HEK293 (cell line): Measurements from ENCODE around the gene SKOR1.

Source experiments
- GLI4 ChIP-seq: fragments of 450-650 bp; formaldehyde crosslinking; IDR thresholded peaks from 2 replicates; pipeline ENCODE4 v1.5.1; 2016; ENCODE audit warnings: missing biosample characterization, missing genetic modification characterization
- HIC1 ChIP-seq: fragments of 450-650 bp; formaldehyde crosslinking; IDR thresholded peaks from 2 replicates; pipeline ENCODE4 v1.5.1; 2016; ENCODE audit warnings: missing biosample characterization, missing genetic modification characterization
- INSM2 ChIP-seq: fragments of 450-650 bp; formaldehyde crosslinking; IDR thresholded peaks from 2 replicates; pipeline ENCODE4 v1.5.1; 2016; ENCODE audit warnings: missing biosample characterization, missing genetic modification characterization
- PATZ1 ChIP-seq: fragments of 450-650 bp; formaldehyde crosslinking; IDR thresholded peaks from 2 replicates; pipeline ENCODE4 v1.5.1; 2016; ENCODE audit warnings: missing biosample characterization, missing genetic modification characterization
- SCRT1 ChIP-seq: fragments of 450-650 bp; formaldehyde crosslinking; IDR thresholded peaks from 2 replicates; pipeline ENCODE4 v1.5.1; 2016; ENCODE audit warnings: missing biosample characterization, missing genetic modification characterization, borderline replicate concordance
- SP3 ChIP-seq: fragments of 450-650 bp; formaldehyde crosslinking; IDR thresholded peaks from 2 replicates; pipeline ENCODE4 v1.5.1; 2016; ENCODE audit warnings: missing biosample characterization, missing genetic modification characterization
- ZBTB17 ChIP-seq: fragments of 450-650 bp; formaldehyde crosslinking; IDR thresholded peaks from 2 replicates; pipeline ENCODE4 v1.5.1; 2016; ENCODE audit warnings: missing biosample characterization, missing genetic modification characterization
- ZBTB20 ChIP-seq: fragments of 450-650 bp; formaldehyde crosslinking; IDR thresholded peaks from 2 replicates; pipeline ENCODE4 v1.5.1; 2016; ENCODE audit warnings: missing biosample characterization, missing genetic modification characterization
- ZBTB21 ChIP-seq: fragments of 450-650 bp; formaldehyde crosslinking; IDR thresholded peaks from 2 replicates; pipeline ENCODE4 v1.5.1; 2017; ENCODE audit warnings: missing biosample characterization, missing genetic modification characterization
- ZBTB8A ChIP-seq: fragments of 450-650 bp; formaldehyde crosslinking; IDR thresholded peaks from 2 replicates; pipeline ENCODE4 v1.5.1; 2016; ENCODE audit warnings: missing biosample characterization, missing genetic modification characterization
- ZEB2 ChIP-seq: fragments of 450-650 bp; formaldehyde crosslinking; IDR thresholded peaks from 2 replicates; pipeline ENCODE4 v1.5.1; 2016; ENCODE audit warnings: missing biosample characterization, missing genetic modification characterization
- ZNF121 ChIP-seq: fragments of 450-650 bp; formaldehyde crosslinking; IDR thresholded peaks from 2 replicates; pipeline ENCODE4 v1.5.1; 2016; ENCODE audit warnings: missing biosample characterization, missing genetic modification characterization
- ZNF174 ChIP-seq: fragments of 450-650 bp; formaldehyde crosslinking; IDR thresholded peaks from 2 replicates; pipeline ENCODE4 v1.5.0; 2017; ENCODE audit warnings: missing biosample characterization, mild to moderate bottlenecking, missing genetic modification characterization
- ZNF202 ChIP-seq: fragments of 450-650 bp; formaldehyde crosslinking; IDR thresholded peaks from 2 replicates; pipeline ENCODE4 v1.5.1; 2016; ENCODE audit warnings: missing biosample characterization, missing genetic modification characterization, borderline replicate concordance
- ZNF292 ChIP-seq: fragments of 450-650 bp; formaldehyde crosslinking; IDR thresholded peaks from 2 replicates; pipeline ENCODE4 v1.5.1; 2016; ENCODE audit warnings: low read depth, missing biosample characterization, missing genetic modification characterization, borderline replicate concordance
- ZNF311 ChIP-seq: fragments of 450-650 bp; formaldehyde crosslinking; IDR thresholded peaks from 2 replicates; pipeline ENCODE4 v1.5.1; 2017; ENCODE audit warnings: missing biosample characterization, missing genetic modification characterization, borderline replicate concordance
- ZNF433 ChIP-seq: fragments of 450-650 bp; formaldehyde crosslinking; IDR thresholded peaks from 2 replicates; pipeline ENCODE4 v1.5.1; 2016; ENCODE audit warnings: missing biosample characterization, missing genetic modification characterization, low read depth
- ZNF48 ChIP-seq: fragments of 450-650 bp; formaldehyde crosslinking; IDR thresholded peaks from 2 replicates; pipeline ENCODE4 v1.5.1; 2016; ENCODE audit warnings: missing biosample characterization, missing genetic modification characterization
- ZNF501 ChIP-seq: fragments of 450-650 bp; formaldehyde crosslinking; IDR thresholded peaks from 2 replicates; pipeline ENCODE4 v1.5.1; 2016; ENCODE audit warnings: missing biosample characterization, missing genetic modification characterization
- ZNF707 ChIP-seq: fragments of 450-650 bp; formaldehyde crosslinking; IDR thresholded peaks from 2 replicates; pipeline ENCODE4 v1.5.1; 2016; ENCODE audit warnings: missing biosample characterization, missing genetic modification characterization
- ZNF747 ChIP-seq: fragments of 450-650 bp; formaldehyde crosslinking; IDR thresholded peaks from 2 replicates; pipeline ENCODE4 v1.5.1; 2016; ENCODE audit warnings: missing biosample characterization, missing genetic modification characterization
- ZNF777 ChIP-seq: fragments of 450-650 bp; formaldehyde crosslinking; IDR thresholded peaks from 2 replicates; pipeline ENCODE4 v1.5.1; 2017; ENCODE audit warnings: missing biosample characterization, missing genetic modification characterization, borderline replicate concordance
- ZNF785 ChIP-seq: fragments of 450-650 bp; formaldehyde crosslinking; IDR thresholded peaks from 2 replicates; pipeline ENCODE4 v1.5.1; 2016; ENCODE audit warnings: missing biosample characterization, missing genetic modification characterization
- ZXDB ChIP-seq: fragments of 450-650 bp; formaldehyde crosslinking; IDR thresholded peaks from 2 replicates; pipeline ENCODE4 v1.5.1; 2016; ENCODE audit warnings: missing biosample characterization, missing genetic modification characterization
- TF ChIP-seq, protein P1 (sequence below): fragments of 450-650 bp; formaldehyde crosslinking; optimal IDR thresholded peaks from 2 replicates; pipeline ENCODE3; 2016; ENCODE audit warnings: missing biosample characterization, mild to moderate bottlenecking, missing genetic modification characterization
- TF ChIP-seq, protein P2 (sequence below): fragments of 450-650 bp; formaldehyde crosslinking; IDR thresholded peaks from 2 replicates; pipeline ENCODE4 v1.5.1; 2016; ENCODE audit warnings: missing biosample characterization, missing genetic modification characterization, borderline replicate concordance
- TF ChIP-seq, protein P3 (sequence below): fragments of 450-650 bp; formaldehyde crosslinking; IDR thresholded peaks from 2 replicates; pipeline ENCODE4 v1.5.1; 2016; ENCODE audit warnings: missing biosample characterization, missing genetic modification characterization
- TF ChIP-seq, protein P4 (sequence below): fragments of 450-650 bp; formaldehyde crosslinking; IDR thresholded peaks from 2 replicates; pipeline ENCODE4 v1.5.1; 2017; ENCODE audit warnings: missing biosample characterization, missing genetic modification characterization

The SKOR1 gene

DNA sequence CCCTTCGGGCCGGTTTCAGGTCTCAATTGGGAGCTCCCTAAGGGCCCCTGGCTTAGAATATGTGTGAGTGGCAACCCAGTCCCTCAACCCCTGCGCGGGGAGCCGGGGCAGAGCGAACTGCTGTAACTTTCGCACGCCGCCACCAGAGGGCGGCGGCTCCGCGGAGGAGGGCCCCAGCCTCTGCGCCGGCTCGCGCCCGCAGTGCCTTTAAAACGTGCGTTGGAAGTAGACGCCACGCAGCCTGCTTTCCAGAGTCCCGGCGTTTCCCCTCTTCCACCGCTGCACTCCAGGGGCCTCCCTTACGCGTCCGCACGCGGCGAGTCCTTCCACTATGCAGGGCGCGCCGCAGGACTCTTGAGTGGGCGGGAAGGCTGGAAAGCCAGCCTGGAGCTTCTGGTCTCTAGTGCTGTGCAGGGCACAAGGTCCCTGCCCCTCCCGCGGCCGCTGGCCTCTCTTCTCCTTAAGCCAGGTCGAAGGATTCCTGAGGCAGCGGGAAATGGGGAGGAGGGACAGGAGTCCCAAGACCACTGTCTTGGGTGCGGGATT is 38.2 kb downstream of the SKOR1 start (continued):
- no peak for TF ChIP-seq ZNF777 (tag by site-specific recombination)
- TF ChIP-seq, protein P1, sequence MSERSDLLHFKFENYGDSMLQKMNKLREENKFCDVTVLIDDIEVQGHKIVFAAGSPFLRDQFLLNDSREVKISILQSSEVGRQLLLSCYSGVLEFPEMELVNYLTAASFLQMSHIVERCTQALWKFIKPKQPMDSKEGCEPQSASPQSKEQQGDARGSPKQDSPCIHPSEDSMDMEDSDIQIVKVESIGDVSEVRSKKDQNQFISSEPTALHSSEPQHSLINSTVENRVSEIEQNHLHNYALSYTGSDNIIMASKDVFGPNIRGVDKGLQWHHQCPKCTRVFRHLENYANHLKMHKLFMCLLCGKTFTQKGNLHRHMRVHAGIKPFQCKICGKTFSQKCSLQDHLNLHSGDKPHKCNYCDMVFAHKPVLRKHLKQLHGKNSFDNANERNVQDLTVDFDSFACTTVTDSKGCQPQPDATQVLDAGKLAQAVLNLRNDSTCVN (tag by site-specific recombination) = peak; percentile 82
- TF ChIP-seq GLI4 (tag by site-specific recombination) = no peak
- no peak for TF ChIP-seq ZEB2
- no peak for TF ChIP-seq ZNF121 (tag by site-specific recombination)
- TF ChIP-seq HIC1 (tag by site-specific recombination) = no peak
- TF ChIP-seq ZBTB21 = no peak
- no peak for TF ChIP-seq ZNF292
- no peak; the same call in 1 of the 2 replicates for TF ChIP-seq INSM2 (tag by site-specific recombination)
- no peak for TF ChIP-seq ZNF174 (tag by site-specific recombination)
- TF ChIP-seq ZBTB17 (tag by site-specific recombination) = peak; percentile 74
- peak; percentile 93 for TF ChIP-seq ZBTB20 (tag by site-specific recombination)
- no peak for TF ChIP-seq ZNF311 (tag by site-specific recombination)
- peak; percentile 82; the same call in 1 of the 2 replicates for TF ChIP-seq ZNF501 (tag by site-specific recombination)
- no peak for TF ChIP-seq ZNF202
- TF ChIP-seq ZNF433 (tag by site-specific recombination) = no peak
- no peak for TF ChIP-seq ZNF48 (tag by site-specific recombination)
- peak; percentile 91 for TF ChIP-seq ZXDB (tag by site-specific recombination)
- TF ChIP-seq, protein P2, sequence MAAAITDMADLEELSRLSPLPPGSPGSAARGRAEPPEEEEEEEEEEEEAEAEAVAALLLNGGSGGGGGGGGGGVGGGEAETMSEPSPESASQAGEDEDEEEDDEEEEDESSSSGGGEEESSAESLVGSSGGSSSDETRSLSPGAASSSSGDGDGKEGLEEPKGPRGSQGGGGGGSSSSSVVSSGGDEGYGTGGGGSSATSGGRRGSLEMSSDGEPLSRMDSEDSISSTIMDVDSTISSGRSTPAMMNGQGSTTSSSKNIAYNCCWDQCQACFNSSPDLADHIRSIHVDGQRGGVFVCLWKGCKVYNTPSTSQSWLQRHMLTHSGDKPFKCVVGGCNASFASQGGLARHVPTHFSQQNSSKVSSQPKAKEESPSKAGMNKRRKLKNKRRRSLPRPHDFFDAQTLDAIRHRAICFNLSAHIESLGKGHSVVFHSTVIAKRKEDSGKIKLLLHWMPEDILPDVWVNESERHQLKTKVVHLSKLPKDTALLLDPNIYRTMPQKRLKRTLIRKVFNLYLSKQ (tag by site-specific recombination) = no peak
- TF ChIP-seq SCRT1 (tag by site-specific recombination) = no peak
- TF ChIP-seq ZBTB8A = peak; percentile 95
- peak; percentile 76 for TF ChIP-seq PATZ1 (tag by site-specific recombination)
- TF ChIP-seq ZNF707 = no peak
- TF ChIP-seq, protein P3, sequence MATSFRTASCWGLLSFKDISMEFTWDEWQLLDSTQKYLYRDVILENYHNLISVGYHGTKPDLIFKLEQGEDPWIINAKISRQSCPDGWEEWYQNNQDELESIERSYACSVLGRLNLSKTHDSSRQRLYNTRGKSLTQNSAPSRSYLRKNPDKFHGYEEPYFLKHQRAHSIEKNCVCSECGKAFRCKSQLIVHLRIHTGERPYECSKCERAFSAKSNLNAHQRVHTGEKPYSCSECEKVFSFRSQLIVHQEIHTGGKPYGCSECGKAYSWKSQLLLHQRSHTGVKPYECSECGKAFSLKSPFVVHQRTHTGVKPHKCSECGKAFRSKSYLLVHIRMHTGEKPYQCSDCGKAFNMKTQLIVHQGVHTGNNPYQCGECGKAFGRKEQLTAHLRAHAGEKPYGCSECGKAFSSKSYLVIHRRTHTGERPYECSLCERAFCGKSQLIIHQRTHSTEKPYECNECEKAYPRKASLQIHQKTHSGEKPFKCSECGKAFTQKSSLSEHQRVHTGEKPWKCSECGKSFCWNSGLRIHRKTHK (tag by site-specific recombination) = no peak
- no peak for TF ChIP-seq SP3 (tag by site-specific recombination)
- no peak for TF ChIP-seq ZNF747 (tag by site-specific recombination)
- TF ChIP-seq ZNF785 (tag by site-specific recombination) = no peak
- TF ChIP-seq, protein P4, sequence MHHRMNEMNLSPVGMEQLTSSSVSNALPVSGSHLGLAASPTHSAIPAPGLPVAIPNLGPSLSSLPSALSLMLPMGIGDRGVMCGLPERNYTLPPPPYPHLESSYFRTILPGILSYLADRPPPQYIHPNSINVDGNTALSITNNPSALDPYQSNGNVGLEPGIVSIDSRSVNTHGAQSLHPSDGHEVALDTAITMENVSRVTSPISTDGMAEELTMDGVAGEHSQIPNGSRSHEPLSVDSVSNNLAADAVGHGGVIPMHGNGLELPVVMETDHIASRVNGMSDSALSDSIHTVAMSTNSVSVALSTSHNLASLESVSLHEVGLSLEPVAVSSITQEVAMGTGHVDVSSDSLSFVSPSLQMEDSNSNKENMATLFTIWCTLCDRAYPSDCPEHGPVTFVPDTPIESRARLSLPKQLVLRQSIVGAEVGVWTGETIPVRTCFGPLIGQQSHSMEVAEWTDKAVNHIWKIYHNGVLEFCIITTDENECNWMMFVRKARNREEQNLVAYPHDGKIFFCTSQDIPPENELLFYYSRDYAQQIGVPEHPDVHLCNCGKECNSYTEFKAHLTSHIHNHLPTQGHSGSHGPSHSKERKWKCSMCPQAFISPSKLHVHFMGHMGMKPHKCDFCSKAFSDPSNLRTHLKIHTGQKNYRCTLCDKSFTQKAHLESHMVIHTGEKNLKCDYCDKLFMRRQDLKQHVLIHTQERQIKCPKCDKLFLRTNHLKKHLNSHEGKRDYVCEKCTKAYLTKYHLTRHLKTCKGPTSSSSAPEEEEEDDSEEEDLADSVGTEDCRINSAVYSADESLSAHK (tag by site-specific recombination) = no peak
